Coronary artery (tissue), 2 donors: Measurements from ENCODE around the gene COPZ1.

ENCODE experiments used
- DNase-seq: peaks from one replicate; pipeline ENCODE4 v3.0.0-alpha.2; 2017; ENCODE audit warnings: low spot score
- H3K27ac ChIP-seq, 2 donors: fragments of 200-600 bp; sonication (generic); one replicate each; pipeline ENCODE4 v1.5.1; 2016 to 2019
- H3K4me3 ChIP-seq: fragments of 200-600 bp; sonication (generic); 2 replicates; pipeline ENCODE4 v1.5.1; 2016; ENCODE audit warnings: mild to moderate bottlenecking, moderate library complexity
- TF ChIP-seq, protein P1 (sequence below): fragments of 200-600 bp; sonication (generic); IDR thresholded peaks from one replicate; pipeline ENCODE4 v1.5.1; 2019; ENCODE audit warnings: antibody characterized with exemption

COPZ1 gene

DNA sequence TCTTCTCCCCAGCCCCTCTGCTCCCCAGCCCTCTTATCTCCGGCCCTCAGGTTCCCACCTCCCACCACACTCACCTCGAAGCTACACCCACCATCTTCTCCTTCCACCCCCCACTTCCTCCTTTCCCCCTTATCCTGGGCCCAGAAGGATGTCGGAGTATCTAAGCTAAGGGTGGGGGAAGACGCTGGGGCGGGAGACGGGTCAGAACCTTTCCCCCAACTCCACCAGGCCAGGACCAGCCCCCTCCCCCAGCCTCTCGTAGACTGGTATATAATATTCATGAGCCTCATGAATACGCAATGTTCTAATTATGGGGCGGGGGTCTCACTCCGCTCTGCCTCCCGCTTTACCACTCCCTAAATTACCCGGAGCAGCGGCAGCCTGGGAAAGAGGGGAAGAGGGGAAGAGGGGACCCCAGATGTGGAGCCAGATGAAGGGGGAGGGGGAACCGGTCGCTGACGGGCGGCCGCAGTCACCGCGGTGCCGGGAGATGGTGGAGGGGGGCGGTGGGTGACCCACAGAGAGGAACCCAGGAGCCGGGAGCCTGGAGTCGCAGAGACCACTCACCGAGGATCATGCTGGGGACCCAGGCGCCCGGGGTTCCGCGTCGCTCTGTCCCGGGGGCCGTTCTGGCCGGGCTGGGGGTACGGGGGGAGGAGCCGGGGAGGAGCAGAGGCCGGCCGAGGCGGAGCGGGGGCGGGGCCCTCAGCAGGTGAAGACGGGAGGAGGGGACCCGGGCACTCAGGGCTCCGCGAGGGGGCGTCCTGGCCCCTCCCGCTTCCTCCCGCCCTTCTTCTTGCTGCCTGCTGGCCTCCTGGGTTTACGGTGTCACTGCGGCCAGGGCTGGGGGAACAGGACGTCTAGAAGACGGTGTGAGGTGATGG lies 66.0 kb downstream of the COPZ1 start:
- peak overlapping the region in 1 of 2 donors; percentile 42 for H3K27ac ChIP-seq
- TF ChIP-seq, protein P1, sequence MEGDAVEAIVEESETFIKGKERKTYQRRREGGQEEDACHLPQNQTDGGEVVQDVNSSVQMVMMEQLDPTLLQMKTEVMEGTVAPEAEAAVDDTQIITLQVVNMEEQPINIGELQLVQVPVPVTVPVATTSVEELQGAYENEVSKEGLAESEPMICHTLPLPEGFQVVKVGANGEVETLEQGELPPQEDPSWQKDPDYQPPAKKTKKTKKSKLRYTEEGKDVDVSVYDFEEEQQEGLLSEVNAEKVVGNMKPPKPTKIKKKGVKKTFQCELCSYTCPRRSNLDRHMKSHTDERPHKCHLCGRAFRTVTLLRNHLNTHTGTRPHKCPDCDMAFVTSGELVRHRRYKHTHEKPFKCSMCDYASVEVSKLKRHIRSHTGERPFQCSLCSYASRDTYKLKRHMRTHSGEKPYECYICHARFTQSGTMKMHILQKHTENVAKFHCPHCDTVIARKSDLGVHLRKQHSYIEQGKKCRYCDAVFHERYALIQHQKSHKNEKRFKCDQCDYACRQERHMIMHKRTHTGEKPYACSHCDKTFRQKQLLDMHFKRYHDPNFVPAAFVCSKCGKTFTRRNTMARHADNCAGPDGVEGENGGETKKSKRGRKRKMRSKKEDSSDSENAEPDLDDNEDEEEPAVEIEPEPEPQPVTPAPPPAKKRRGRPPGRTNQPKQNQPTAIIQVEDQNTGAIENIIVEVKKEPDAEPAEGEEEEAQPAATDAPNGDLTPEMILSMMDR, result no peak

DNA sequence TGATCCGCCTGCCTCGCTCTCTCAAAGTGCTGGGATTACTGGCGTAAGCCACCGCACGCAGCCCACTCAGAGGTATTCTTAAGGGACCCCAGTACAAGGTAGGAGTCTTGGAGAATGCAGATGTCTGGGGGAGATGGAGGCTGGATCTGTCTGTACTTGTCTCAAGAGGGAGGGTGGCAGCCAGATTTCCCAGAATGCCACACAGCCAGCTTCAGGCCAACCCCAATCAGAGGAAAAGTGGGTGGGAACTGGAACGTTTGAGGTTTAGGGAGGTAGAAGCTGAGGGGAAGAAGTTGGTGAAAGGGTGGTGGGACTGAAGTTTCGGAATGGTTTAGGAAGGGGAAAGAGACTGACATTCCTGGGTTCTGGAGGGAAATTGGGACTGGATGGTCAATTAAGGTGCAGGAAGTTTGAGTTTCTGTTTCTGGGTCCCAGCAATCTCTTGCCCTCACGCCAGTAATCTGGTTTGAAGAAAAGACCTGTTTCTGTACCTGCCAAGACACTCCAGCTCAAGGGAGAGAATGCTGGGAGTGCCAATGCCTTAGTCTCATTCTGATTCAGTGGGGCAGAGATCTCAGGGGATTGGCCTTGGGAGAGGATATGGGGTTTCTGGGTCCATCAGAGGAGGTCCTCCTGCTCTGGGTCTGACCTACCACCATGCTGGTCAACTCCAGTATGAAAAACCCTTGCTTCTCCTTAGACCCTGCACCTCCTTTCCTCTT lies 67.7 kb downstream of the COPZ1 start:
- TF ChIP-seq, protein P1, result no peak
- Histone ChIP-seq H3K27ac (no peak overlapping the region), H3K4me3 (no peak overlapping the region)
- DNase-seq, result no peak

More for the DNA sequence above, 66.0 kb downstream of the COPZ1 start:
- no peak for DNase-seq
- peak overlapping the region; percentile 54 for H3K4me3 ChIP-seq

DNA sequence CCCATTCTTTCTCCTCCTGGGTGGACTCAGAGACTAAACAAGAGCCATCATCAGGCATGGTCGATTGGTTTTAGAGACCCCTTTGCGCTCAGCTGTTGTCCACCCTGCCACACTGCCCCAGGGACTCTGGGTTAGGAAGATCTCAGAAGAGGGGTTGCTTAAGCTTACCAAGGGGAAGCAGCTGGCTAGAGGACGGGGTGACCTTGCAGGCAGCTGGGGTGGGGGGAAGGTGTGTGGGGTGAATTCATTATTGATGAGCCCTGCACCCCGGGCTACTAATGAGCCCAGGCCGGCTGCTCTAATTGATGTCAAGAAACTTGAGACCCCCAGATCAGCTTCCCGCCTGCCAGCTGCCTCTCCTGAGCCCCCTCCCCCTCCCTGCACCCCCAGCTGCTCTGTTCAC lies 68.3 kb downstream of the COPZ1 start:
- TF ChIP-seq, protein P1, result no peak
- no peak for DNase-seq
- H3K27ac ChIP-seq, result no peak overlapping the region
- no peak overlapping the region for H3K4me3 ChIP-seq

DNA sequence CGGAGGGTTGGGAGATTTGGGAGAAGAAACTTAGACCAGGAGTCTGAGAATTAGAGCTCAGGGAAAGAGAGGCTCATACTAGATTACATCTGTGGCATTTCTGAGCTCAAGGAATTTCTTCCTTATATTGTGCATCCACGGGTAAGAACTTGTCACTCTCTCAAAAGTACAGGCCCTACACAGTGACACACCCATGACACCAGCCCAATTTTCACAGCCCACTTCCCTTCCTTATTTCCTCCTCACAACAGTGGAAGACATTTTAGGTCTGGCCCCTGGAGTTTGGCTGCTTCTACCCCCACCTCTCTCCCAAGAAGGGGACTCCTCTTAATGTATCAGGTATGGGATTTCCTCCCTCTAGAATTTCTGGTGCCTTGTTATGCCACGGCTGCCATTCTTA lies 68.8 kb downstream of the COPZ1 start:
- TF ChIP-seq, protein P1, result no peak
- Histone ChIP-seq H3K4me3 (no peak overlapping the region), H3K27ac (no peak overlapping the region)
- no peak for DNase-seq

DNA sequence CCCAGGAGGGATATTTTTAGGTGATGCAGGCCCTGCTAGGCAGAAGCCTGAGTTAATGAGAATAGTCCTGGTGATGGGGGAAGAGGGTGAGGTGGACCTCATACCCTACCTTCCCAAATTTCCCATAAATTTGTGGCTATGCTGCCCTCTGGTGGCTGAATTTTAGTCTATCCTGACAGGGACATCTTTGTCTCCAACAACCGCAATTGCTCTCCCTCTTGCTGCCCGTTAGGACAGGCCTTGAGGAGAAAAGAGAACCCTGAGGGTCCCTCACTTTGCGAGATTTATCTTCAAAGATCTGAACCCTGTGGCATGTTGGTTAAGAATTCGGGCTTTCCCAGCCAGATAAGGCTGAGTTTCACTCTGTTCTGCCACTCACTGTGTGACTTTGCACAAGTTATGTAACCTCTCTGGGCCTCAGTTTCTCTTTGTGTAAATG lies 69.4 kb downstream of the COPZ1 start:
- TF ChIP-seq, protein P1, result peak; percentile 68
- Histone ChIP-seq H3K4me3 (no peak overlapping the region), H3K27ac (no peak overlapping the region)
- DNase-seq, result no peak

DNA sequence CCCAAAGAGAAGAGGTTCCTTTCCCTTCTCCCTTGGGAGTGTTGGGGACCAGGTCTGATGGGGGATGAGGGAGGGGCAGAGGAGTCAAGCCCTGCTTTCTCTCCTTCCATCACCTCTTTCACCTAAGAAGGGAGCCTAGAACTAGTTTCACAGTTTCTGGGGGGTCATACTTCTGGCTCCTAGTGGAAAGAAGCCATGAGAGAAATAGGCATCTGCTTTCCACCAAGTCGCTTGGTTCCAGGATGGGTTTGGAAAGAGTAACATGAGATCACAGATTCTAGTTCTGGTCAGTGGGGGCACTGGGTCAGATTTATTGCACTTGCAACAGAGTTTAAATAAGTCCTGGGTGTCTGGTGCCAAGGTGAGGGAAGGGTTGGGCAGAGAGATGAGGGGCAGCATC lies 70.1 kb downstream of the COPZ1 start:
- no peak for DNase-seq
- Histone ChIP-seq H3K27ac (no peak overlapping the region), H3K4me3 (no peak overlapping the region)
- TF ChIP-seq, protein P1, result no peak
